Stimulated activated CD4-positive, alpha-beta T cell treated with anti-CD3 and anti-CD28 coated beads, TNF-alpha, amount 100 ng/mL, for 4 hours (primary cell): ENCODE data around the gene ZMYM3.
"Not testable (repeated sequence)": the region's sequence is repeated elsewhere in the genome, so short reads cannot be mapped to it uniquely, and the experiment has no call there.

Source experiments
- DNase-seq, 3 experiments: peaks; one replicate each; pipeline ENCODE4 v3.0.0-alpha.2; 2020; ENCODE audit warnings: low read depth in 3 of 3

ZMYM3 gene

GRCh38 chrX:71254092-71254963 is at the start of gene ZMYM3:
Gene ZMYM3, minus strand, starts transcription at chrX:71254140. Its CDS starts 885 bp downstream, at chrX:71253255.
- DNase-seq = peak; percentile 41 to 48 (median 45)

- no peak for DNase-seq
Measured at GRCh38 chrX:71302461-71303213, 48.7 kb upstream of the ZMYM3 start.

- no peak for DNase-seq
Measured at GRCh38 chrX:71301195-71301924, 47.4 kb upstream of the ZMYM3 start, which contains the start of gene ITGB1BP2. Gene ITGB1BP2, plus strand, starts transcription at chrX:71301750. Its CDS starts 57 bp downstream, at chrX:71301807.

GRCh38 chrX:71300495-71300894 is 46.6 kb upstream of the ZMYM3 start:
- DNase-seq = not testable (repeated sequence)

GRCh38 chrX:71300064-71300463 is 46.1 kb upstream of the ZMYM3 start:
- not testable (repeated sequence) for DNase-seq

- no peak for DNase-seq
Measured at GRCh38 chrX:71298119-71298518, 44.2 kb upstream of the ZMYM3 start.

GRCh38 chrX:71296806-71297205 is 42.9 kb upstream of the ZMYM3 start:
- DNase-seq = no peak

- DNase-seq = no peak
Measured at GRCh38 chrX:71292669-71293365, 38.9 kb upstream of the ZMYM3 start.

- no peak for DNase-seq
Measured at GRCh38 chrX:71291381-71291780, 37.4 kb upstream of the ZMYM3 start.

GRCh38 chrX:71285929-71286328 is 32.0 kb upstream of the ZMYM3 start:
- no peak for DNase-seq

GRCh38 chrX:71283403-71284143 is 29.6 kb upstream of the ZMYM3 start, which contains the start of gene NONO:
Gene NONO, plus strand, starts transcription at chrX:71283635. Its CDS starts 7,003 bp downstream, at chrX:71290638.
- DNase-seq = peak; percentile 44 to 77 (median 61)

- peak in 2 of 3 experiments; percentile 5 to 30 for DNase-seq
Measured at GRCh38 chrX:71282514-71283402, 28.8 kb upstream of the ZMYM3 start.

GRCh38 chrX:71281300-71281699 is 27.4 kb upstream of the ZMYM3 start:
- not testable (repeated sequence) for DNase-seq

GRCh38 chrX:71272313-71272712 is 18.4 kb upstream of the ZMYM3 start:
- not testable (repeated sequence) for DNase-seq

- DNase-seq = no peak
Measured at GRCh38 chrX:71269801-71270395, 16.0 kb upstream of the ZMYM3 start.

GRCh38 chrX:71268624-71269023 is 14.7 kb upstream of the ZMYM3 start:
- not testable (repeated sequence) for DNase-seq

- no peak for DNase-seq
Measured at GRCh38 chrX:71256856-71257255, 2.9 kb upstream of the ZMYM3 start.

GRCh38 chrX:71256051-71256450 is 2.1 kb upstream of the ZMYM3 start:
- no peak for DNase-seq
